ENCODE measurements around the gene NOL6.
"Not testable (repeated sequence)": the region's sequence is repeated elsewhere in the genome, so short reads cannot be mapped to it uniquely, and the experiment has no call there.

- not testable (repeated sequence) for TF ChIP-seq CTCF (IDR thresholded peaks at IDR 0.05 in 2 of 3, conservative IDR thresholded peaks at IDR 0.05 in 1 of 3; ENCODE audit: control insufficient read depth in 2 of 3, extremely low read depth in 1 of 3, insufficient read depth in 1 of 3, low read depth in 3 of 3, low read length in 3 of 3); ATF7 (IDR thresholded peaks at IDR 0.05; ENCODE audit: low read depth); ZNF384 (IDR thresholded peaks at IDR 0.05; ENCODE audit: borderline replicate concordance, low read depth, low read length); EGR1 (IDR thresholded peaks at IDR 0.05; ENCODE audit: borderline replicate concordance in 1 of 2, low read depth in 2 of 2, low read length in 2 of 2); LARP7 (IDR thresholded peaks at IDR 0.05); EP300 (IDR thresholded peaks at IDR 0.05; ENCODE audit: borderline replicate concordance in 1 of 2, control insufficient read depth in 1 of 2, low read depth in 2 of 2, low read length in 2 of 2); GABPA (IDR thresholded peaks at IDR 0.05; ENCODE audit: low read depth)
Measured at GRCh38 chr9:33511184-33511517, 37.4 kb upstream of the NOL6 start.

All from GM12878 (cell line).